Panc1 (cell line): Measurements from ENCODE around the gene EXOC6B. TPM values are rescaled to one million over a fixed set of nuclear protein-coding genes. Genes with fewer than 3 reads are reported as not detected.

Experiments
- ATAC-seq: fragments of 200-7000 bp; cut with Tn5 transposase; 2 replicates; pipeline ENCODE4 v1.9.1; 2020; ENCODE audit warnings: mild to moderate bottlenecking, moderate library complexity
- BruUV-seq: library from RNA; stranded (reverse); fragments of 400-500 nt; replicated peaks from 2 replicates; lab custom pipeline; 2021; lab: Mats Ljungman, UMichigan
- CTCF ChIA-PET: fragments of 300-600 bp; sonication (Branson Sonifier 250); formaldehyde crosslinking; loops from one replicate; lab custom pipeline; 2022; ENCODE audit warnings: antibody characterized with exemption; lab: Charles Lee
- POLR2A ChIA-PET: fragments of 300-600 bp; sonication (Branson Sonifier 250); formaldehyde crosslinking; loops from one replicate; lab custom pipeline; 2022; ENCODE audit warnings: antibody characterized with exemption; lab: Charles Lee
- DNase-seq: peaks from one replicate; pipeline ENCODE4 v3.0.0-alpha.2; 2010; ENCODE audit warnings: low read depth, low spot score
- H3K27ac ChIP-seq: 2 replicates; pipeline ENCODE4 v1.5.1; 2011; ENCODE audit warnings: mild to moderate bottlenecking, low read length, inconsistent platforms
- H3K27me3 ChIP-seq: fragments of 200-500 bp; sonication (Bioruptor generic); 2 replicates; pipeline ENCODE4 v1.6.0; 2014; ENCODE audit warnings: low read length, inconsistent platforms; ENCODE audit not compliant: control insufficient read depth, insufficient read depth
- H3K36me3 ChIP-seq: fragments of 200-500 bp; sonication (Bioruptor generic); 2 replicates; pipeline ENCODE4 v1.5.1; 2014; ENCODE audit warnings: inconsistent platforms, mild to moderate bottlenecking, low read length, moderate library complexity; ENCODE audit not compliant: control insufficient read depth, insufficient read depth
- H3K4me1 ChIP-seq: 2 replicates; pipeline ENCODE4 v1.5.1; 2011; ENCODE audit warnings: inconsistent platforms, mild to moderate bottlenecking, low read length, moderate library complexity; ENCODE audit not compliant: control insufficient read depth, insufficient read depth
- H3K4me3 ChIP-seq, 2 experiments: 2 replicates each; pipeline ENCODE4 v1.5.1; 2011 to 2012; ENCODE audit warnings: low read depth in 2 of 2, low read length in 2 of 2, mild to moderate bottlenecking in 2 of 2, inconsistent platforms in 1 of 2, moderate library complexity in 1 of 2
- H3K9me3 ChIP-seq: fragments of 200-500 bp; sonication (Bioruptor generic); 2 replicates; pipeline ENCODE4 v1.5.1; 2014; ENCODE audit warnings: low read depth, mild to moderate bottlenecking, inconsistent platforms, low read length, moderate library complexity; ENCODE audit not compliant: control insufficient read depth, insufficient read depth
- POLR2AphosphoS5 ChIP-seq: IDR thresholded peaks from 2 replicates; pipeline ENCODE4 v1.6.1; 2012; ENCODE audit warnings: mild to moderate bottlenecking, low read depth, low read length, moderate library complexity
- SIN3A ChIP-seq: IDR thresholded peaks from 2 replicates; pipeline ENCODE4 v1.6.1; 2012; ENCODE audit warnings: low read depth, mild to moderate bottlenecking, low read length, moderate library complexity, borderline replicate concordance; ENCODE audit not compliant: insufficient read depth
- TCF7L2 ChIP-seq: IDR thresholded peaks from 2 replicates; pipeline ENCODE4 v1.6.1; 2011; ENCODE audit warnings: mild to moderate bottlenecking, low read depth, low read length, inconsistent platforms
- in situ Hi-C: cut with HindIII; loops from 2 replicates; pipeline ENCODE4 v1.10.0; 2016; ENCODE audit warnings: low sequenced_read_pairs, low pct_unique_long_range_greater_than_20kb
- intact Hi-C: fragments of 100-400 bp; cut with micrococcal nuclease; formaldehyde crosslinking; loops from one replicate; pipeline ENCODE4 v1.10.0; 2022; ENCODE audit not compliant: unreplicated experiment
- total RNA-seq: library from RNA; stranded (reverse); gene quantifications from one replicate; pipeline ENCODE4 v1.2.1, GENCODE V29; 2021; ENCODE audit not compliant: unreplicated experiment
- TF ChIP-seq, protein P1 (sequence below): fragments of 450-650 bp; IDR thresholded peaks from 2 replicates; pipeline ENCODE4 v1.5.1; 2017; ENCODE audit warnings: mild to moderate bottlenecking
- TF ChIP-seq, protein P2 (sequence below), 2 experiments: IDR thresholded peaks; 2 replicates each; pipeline ENCODE4 v1.6.1; 2011 to 2012; ENCODE audit warnings: low read depth in 2 of 2, control low read depth in 1 of 2, low read length in 1 of 2, mild to moderate bottlenecking in 1 of 2, moderate library complexity in 1 of 2; ENCODE audit not compliant: insufficient read depth in 1 of 2

The EXOC6B gene
- total RNA-seq, 1 experiment from 2014 or later, result 23.2 TPM

DNA sequence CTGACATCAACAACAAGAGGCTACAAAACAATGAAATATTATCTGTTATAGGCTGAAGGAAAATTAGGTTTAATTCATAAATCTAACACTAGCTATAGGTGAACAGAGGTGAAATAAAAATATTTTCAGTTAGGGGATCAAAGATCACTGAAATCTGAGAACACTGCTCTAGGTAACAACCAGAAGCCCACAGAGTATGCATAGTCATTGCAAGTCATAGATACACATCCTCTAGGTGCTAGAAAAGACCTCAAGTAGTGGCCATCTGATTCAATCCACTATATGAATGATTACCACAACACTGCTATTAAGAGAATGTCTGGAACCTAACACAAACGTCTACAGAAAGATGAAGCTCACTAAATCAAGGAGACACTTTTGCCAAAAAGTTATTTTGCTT lies 413.6 kb downstream of the EXOC6B start:
- ChIA-PET CTCF (no interaction called here), POLR2A (interaction anchor here (0.7 kb wide), 1 partner anchor 288 kb away, joined by 3 read pairs; no protein-coding TSS in a partner anchor)
- Histone ChIP-seq H3K9me3 (no peaks in the 10 kb centered on the region), H3K27me3 (no peaks in the 10 kb centered on the region), H3K27ac (no peak overlapping the region), H3K36me3 (no peaks in the 10 kb centered on the region), H3K4me3 (no peak overlapping the region), H3K4me1 (no peaks in the 10 kb centered on the region)
- DNase-seq (no peak), ATAC-seq (no peak)
- in situ Hi-C loops (no loop called here), intact Hi-C loops (no loop called here)
- no TSS peak for BruUV-seq
- TF ChIP-seq TCF7L2, result no peak
- no peak for TF ChIP-seq SIN3A
- TF ChIP-seq, protein P1, sequence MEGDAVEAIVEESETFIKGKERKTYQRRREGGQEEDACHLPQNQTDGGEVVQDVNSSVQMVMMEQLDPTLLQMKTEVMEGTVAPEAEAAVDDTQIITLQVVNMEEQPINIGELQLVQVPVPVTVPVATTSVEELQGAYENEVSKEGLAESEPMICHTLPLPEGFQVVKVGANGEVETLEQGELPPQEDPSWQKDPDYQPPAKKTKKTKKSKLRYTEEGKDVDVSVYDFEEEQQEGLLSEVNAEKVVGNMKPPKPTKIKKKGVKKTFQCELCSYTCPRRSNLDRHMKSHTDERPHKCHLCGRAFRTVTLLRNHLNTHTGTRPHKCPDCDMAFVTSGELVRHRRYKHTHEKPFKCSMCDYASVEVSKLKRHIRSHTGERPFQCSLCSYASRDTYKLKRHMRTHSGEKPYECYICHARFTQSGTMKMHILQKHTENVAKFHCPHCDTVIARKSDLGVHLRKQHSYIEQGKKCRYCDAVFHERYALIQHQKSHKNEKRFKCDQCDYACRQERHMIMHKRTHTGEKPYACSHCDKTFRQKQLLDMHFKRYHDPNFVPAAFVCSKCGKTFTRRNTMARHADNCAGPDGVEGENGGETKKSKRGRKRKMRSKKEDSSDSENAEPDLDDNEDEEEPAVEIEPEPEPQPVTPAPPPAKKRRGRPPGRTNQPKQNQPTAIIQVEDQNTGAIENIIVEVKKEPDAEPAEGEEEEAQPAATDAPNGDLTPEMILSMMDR, result no peak
- no peak for TF ChIP-seq POLR2AphosphoS5
- TF ChIP-seq, protein P2, sequence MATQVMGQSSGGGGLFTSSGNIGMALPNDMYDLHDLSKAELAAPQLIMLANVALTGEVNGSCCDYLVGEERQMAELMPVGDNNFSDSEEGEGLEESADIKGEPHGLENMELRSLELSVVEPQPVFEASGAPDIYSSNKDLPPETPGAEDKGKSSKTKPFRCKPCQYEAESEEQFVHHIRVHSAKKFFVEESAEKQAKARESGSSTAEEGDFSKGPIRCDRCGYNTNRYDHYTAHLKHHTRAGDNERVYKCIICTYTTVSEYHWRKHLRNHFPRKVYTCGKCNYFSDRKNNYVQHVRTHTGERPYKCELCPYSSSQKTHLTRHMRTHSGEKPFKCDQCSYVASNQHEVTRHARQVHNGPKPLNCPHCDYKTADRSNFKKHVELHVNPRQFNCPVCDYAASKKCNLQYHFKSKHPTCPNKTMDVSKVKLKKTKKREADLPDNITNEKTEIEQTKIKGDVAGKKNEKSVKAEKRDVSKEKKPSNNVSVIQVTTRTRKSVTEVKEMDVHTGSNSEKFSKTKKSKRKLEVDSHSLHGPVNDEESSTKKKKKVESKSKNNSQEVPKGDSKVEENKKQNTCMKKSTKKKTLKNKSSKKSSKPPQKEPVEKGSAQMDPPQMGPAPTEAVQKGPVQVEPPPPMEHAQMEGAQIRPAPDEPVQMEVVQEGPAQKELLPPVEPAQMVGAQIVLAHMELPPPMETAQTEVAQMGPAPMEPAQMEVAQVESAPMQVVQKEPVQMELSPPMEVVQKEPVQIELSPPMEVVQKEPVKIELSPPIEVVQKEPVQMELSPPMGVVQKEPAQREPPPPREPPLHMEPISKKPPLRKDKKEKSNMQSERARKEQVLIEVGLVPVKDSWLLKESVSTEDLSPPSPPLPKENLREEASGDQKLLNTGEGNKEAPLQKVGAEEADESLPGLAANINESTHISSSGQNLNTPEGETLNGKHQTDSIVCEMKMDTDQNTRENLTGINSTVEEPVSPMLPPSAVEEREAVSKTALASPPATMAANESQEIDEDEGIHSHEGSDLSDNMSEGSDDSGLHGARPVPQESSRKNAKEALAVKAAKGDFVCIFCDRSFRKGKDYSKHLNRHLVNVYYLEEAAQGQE (IDR thresholded peaks at IDR 0.05; ENCODE audit: insufficient read depth in 1 of 2, low read depth in 2 of 2, low read length in 1 of 2), result no peak

DNA sequence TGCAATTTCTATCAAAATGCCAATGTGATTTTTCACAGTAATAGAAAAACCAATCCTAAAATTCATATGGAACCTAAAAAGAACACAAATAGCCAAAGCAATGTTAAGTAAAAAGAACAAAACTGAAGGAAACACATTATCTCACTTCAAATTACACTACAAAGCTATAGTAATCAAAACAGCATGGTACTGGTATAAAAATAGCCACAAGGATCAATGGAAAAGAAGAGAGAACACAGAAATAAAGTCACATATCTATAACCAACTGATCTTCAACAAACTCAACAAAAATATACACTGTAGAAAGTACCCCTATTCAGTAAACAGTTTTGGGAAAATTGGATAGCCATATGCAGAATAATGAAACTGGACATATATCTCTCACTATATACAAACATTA lies 426.0 kb downstream of the EXOC6B start:
- H3K4me3 ChIP-seq, result no peak overlapping the region
- H3K27me3 ChIP-seq, result no peaks in the 10 kb centered on the region
- H3K4me1 ChIP-seq, result no peaks in the 10 kb centered on the region
- no TSS peak for BruUV-seq
- ATAC-seq (no peak), DNase-seq (no peak)
- CTCF ChIA-PET, result no interaction called here
- POLR2A ChIA-PET, result no interaction called here
- TF ChIP-seq TCF7L2, result no peak
- TF ChIP-seq, protein P1, result no peak
- no peak for TF ChIP-seq POLR2AphosphoS5
- TF ChIP-seq SIN3A, result no peak
- TF ChIP-seq, protein P2 (IDR thresholded peaks at IDR 0.05; ENCODE audit: insufficient read depth in 1 of 2, low read depth in 2 of 2, low read length in 1 of 2), result no peak
- no peak overlapping the region for H3K27ac ChIP-seq
- no peaks in the 10 kb centered on the region for H3K9me3 ChIP-seq
- in situ Hi-C loops, result no loop called here
- no peaks in the 10 kb centered on the region for H3K36me3 ChIP-seq
- intact Hi-C loops, result no loop called here
